GM10248 (cell line): Measurements from ENCODE around the gene SMPX.

Source experiments
- CTCF ChIA-PET: fragments of 300-600 bp; sonication (Branson Sonifier 250); formaldehyde crosslinking; extraction: SDS; loops from one replicate; lab custom pipeline; 2021; ENCODE audit warnings: antibody characterized with exemption; lab: Yijun Ruan, JAX
- POLR2A ChIA-PET: fragments of 350-650 bp; sonication (Branson Sonifier 250); formaldehyde crosslinking; extraction: SDS; loops from one replicate; lab custom pipeline; 2020; ENCODE audit warnings: antibody characterized with exemption; lab: Yijun Ruan, JAX
- DNase-seq: peaks from one replicate; pipeline ENCODE4 v3.0.0; 2012; ENCODE audit errors: extremely low spot score
- TF ChIP-seq, protein P1 (sequence below): IDR thresholded peaks from 2 replicates; pipeline ENCODE4 v1.5.1; 2012; ENCODE audit warnings: mild to moderate bottlenecking, low read depth; ENCODE audit errors: extremely low read depth, missing control alignments, control extremely low read depth

SMPX gene

GRCh38 chrX:21700275-21700674, 57.6 kb downstream of the SMPX start:
- TF ChIP-seq, protein P1, sequence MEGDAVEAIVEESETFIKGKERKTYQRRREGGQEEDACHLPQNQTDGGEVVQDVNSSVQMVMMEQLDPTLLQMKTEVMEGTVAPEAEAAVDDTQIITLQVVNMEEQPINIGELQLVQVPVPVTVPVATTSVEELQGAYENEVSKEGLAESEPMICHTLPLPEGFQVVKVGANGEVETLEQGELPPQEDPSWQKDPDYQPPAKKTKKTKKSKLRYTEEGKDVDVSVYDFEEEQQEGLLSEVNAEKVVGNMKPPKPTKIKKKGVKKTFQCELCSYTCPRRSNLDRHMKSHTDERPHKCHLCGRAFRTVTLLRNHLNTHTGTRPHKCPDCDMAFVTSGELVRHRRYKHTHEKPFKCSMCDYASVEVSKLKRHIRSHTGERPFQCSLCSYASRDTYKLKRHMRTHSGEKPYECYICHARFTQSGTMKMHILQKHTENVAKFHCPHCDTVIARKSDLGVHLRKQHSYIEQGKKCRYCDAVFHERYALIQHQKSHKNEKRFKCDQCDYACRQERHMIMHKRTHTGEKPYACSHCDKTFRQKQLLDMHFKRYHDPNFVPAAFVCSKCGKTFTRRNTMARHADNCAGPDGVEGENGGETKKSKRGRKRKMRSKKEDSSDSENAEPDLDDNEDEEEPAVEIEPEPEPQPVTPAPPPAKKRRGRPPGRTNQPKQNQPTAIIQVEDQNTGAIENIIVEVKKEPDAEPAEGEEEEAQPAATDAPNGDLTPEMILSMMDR = no peak
- POLR2A ChIA-PET = no interaction called here
- no peak for DNase-seq
- CTCF ChIA-PET = interaction anchor here (1.6 kb wide), 1 partner anchor 8 kb away, joined by 5 read pairs; no protein-coding TSS in a partner anchor

GRCh38 chrX:21699136-21699535, 58.8 kb downstream of the SMPX start:
- TF ChIP-seq, protein P1 = no peak
- DNase-seq = no peak
- POLR2A ChIA-PET = no interaction called here
- CTCF ChIA-PET = interaction anchor here (0.9 to 1.6 kb wide), 2 partner anchors 9 to 16 kb away, joined by 3 to 5 read pairs; no protein-coding TSS in a partner anchor

- no peak for DNase-seq
- CTCF ChIA-PET = no interaction called here
- TF ChIP-seq, protein P1 = no peak
- POLR2A ChIA-PET = no interaction called here
These were observed 59.6 kb downstream of the SMPX start for GRCh38 chrX:21698272-21698671.

GRCh38 chrX:21691512-21692018, 66.4 kb downstream of the SMPX start:
- ChIA-PET POLR2A (no interaction called here), CTCF (no interaction called here)
- no peak for DNase-seq
- TF ChIP-seq, protein P1 = no peak

DNA sequence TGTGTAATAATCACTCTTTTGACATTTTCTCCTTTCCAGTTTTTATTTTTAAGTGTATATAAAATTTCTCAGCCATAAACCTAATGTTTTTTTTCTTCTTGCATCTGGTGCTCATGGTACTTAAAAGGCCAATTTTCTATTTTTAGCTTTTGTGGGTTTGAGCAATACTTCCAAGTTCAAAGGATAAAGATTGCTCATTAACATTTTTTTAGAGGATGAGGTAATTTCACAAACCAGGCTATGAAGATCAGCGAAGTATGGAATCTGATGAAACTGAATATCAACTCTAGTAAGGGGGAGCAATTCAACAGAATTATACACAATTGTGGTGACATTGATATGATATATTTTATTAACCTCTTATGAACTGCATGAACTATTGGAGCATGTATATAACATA, 74.0 kb downstream of the SMPX start:
- ChIA-PET POLR2A (no interaction called here), CTCF (no interaction called here)
- DNase-seq = no peak
- TF ChIP-seq, protein P1 = no peak

DNA sequence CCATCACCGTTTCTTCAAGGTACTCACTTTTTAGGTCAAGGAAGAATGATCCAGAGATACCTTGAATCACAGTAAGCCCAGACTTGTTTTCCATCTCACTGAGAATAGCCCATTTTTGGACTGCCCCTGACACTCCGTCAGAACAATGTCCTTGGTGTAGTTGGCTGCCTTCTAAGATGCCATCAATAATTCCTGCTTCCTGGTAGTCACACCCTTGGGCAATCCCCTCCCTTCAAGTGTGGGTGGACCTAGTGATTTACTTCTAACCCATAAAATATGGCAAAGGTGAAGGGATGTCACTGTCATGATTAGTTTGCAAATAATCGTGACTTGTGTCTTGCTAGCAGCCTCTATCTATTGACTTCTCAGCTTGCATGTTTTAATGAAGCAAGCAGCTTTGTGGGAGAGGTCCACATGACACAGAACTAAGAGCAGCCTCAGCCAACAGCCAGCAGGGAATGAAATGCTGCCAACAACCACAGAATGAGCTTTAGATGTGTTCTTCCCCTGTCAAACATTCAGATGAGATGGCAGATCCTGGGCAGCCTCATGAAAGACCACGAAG, 79.8 kb downstream of the SMPX start:
- POLR2A ChIA-PET = no interaction called here

More for the DNA sequence above, 79.8 kb downstream of the SMPX start:
- CTCF ChIA-PET = no interaction called here
- no peak for DNase-seq
- TF ChIP-seq, protein P1 = no peak
